HCT116 (cell line): ENCODE data around the gene CLCN4. TPM values are rescaled to one million over a fixed set of nuclear protein-coding genes. Genes with fewer than 3 reads are reported as not detected.

Experiments
- total RNA-seq: library from RNA; stranded (reverse); gene quantifications from one replicate; pipeline ENCODE4 v1.2.1, GENCODE V29; 2021; ENCODE audit not compliant: unreplicated experiment

The CLCN4 gene
- total RNA-seq, 1 experiment from 2014 or later = 3.1 TPM

Other genes with a start within 250 kb of the CLCN4 start
- gene CLDN34, start 189.6 kb upstream of the CLCN4 start, total RNA-seq = not detected